ENCODE data around the gene WDR77. TPM values are rescaled to one million over a fixed set of nuclear protein-coding genes. Genes with fewer than 3 reads are reported as not detected.

The WDR77 gene
- total RNA-seq, 8 experiments from 2014 or later = 17.4 to 50.8 (median 30.5) TPM

Other genes with a start within 250 kb of the WDR77 start
- 10 to 100 TPM in 1 of 8 experiments, 1 to 10 TPM in 3, under 1 TPM in 4; 0.36 to 23.4 (median 1.4) TPM for gene DENND2D, start 248.6 kb downstream of the WDR77 start, total RNA-seq
- 1 to 10 TPM in 3 of 8 experiments, under 1 TPM in 3, not detected in 2; 0.08 to 3.1 (median 0.88) TPM for gene CHI3L2, start 221.5 kb downstream of the WDR77 start, total RNA-seq
- gene CHIA, start 158.4 kb downstream of the WDR77 start, total RNA-seq = under 1 TPM in 4 of 8 experiments, not detected in 4; 0.09 to 0.47 (median 0.16) TPM
- gene OVGP1, start 21.5 kb downstream of the WDR77 start, total RNA-seq = 1 to 10 TPM; 1.3 to 4.7 (median 3.1) TPM
- gene ATP5PB, start 208 bp upstream of the WDR77 start, total RNA-seq = 100 to 1,000 TPM; 219 to 363 (median 246) TPM
- gene C1orf162, start 24.7 kb upstream of the WDR77 start, total RNA-seq = 1 to 10 TPM in 3 of 8 experiments, under 1 TPM in 5; 0.49 to 4.4 (median 0.82) TPM
- gene ADORA3, start 54.4 kb upstream of the WDR77 start, total RNA-seq = 1 to 10 TPM in 1 of 8 experiments, under 1 TPM in 3, not detected in 4; 0.21 to 1.9 (median 0.29) TPM
- gene TMIGD3, start 54.4 kb upstream of the WDR77 start, total RNA-seq = under 1 TPM in 2 of 8 experiments, not detected in 6; 0.32 to 0.71 TPM
- gene RAP1A, start 170.5 kb upstream of the WDR77 start, total RNA-seq = 10 to 100 TPM; 15.2 to 42.6 (median 26.3) TPM

Measured in motor neuron (in vitro differentiated cells).